ENCODE results near the gene DUSP28.

DUSP28 gene

GRCh38 chr2:240583774-240584173 lies 23.6 kb downstream of the DUSP28 start:
- Histone ChIP-seq H3K27ac (peak overlapping the region; percentile 98), H3K9me3 (ENCODE audit: severe bottlenecking) (no peaks in the 10 kb centered on the region), H3K4me3 (ENCODE audit: low read depth, low read length) (no peak overlapping the region), H3K36me3 (peaks cover 8% of the 10 kb centered on the region), H3K27me3 (ENCODE audit: insufficient read depth, low read depth, severe bottlenecking) (no peaks in the 10 kb centered on the region)
- no peak for DNase-seq
- TF ChIP-seq CTCF (IDR thresholded peaks at IDR 0.05; ENCODE audit: low read depth, low read length): no peak

GRCh38 chr2:240584486-240585031 lies 24.4 kb downstream of the DUSP28 start:
- TF ChIP-seq CTCF (IDR thresholded peaks at IDR 0.05; ENCODE audit: low read depth, low read length): no peak
- Histone ChIP-seq H3K27ac (peak overlapping the region; percentile 98), H3K36me3 (peaks cover 12% of the 10 kb centered on the region), H3K9me3 (ENCODE audit: severe bottlenecking) (no peaks in the 10 kb centered on the region), H3K27me3 (ENCODE audit: insufficient read depth, low read depth, severe bottlenecking) (no peaks in the 10 kb centered on the region), H3K4me3 (ENCODE audit: low read depth, low read length) (peak overlapping the region; percentile 89; the same call in 1 of the 2 replicates)
- peak; percentile 75 for DNase-seq

- peak overlapping the region; percentile 98 for H3K27ac ChIP-seq
Measured at GRCh38 chr2:240585101-240585500, 24.9 kb downstream of the DUSP28 start.

GRCh38 chr2:240585681-240586197 lies 25.6 kb downstream of the DUSP28 start:
- DNase-seq: no peak
- Histone ChIP-seq H3K27ac (peak overlapping the region; percentile 98), H3K9me3 (ENCODE audit: severe bottlenecking) (no peaks in the 10 kb centered on the region), H3K36me3 (peaks cover 19% of the 10 kb centered on the region), H3K27me3 (ENCODE audit: insufficient read depth, low read depth, severe bottlenecking) (no peaks in the 10 kb centered on the region), H3K4me3 (ENCODE audit: low read depth, low read length) (peak overlapping the region; percentile 89)
- no peak for TF ChIP-seq CTCF (IDR thresholded peaks at IDR 0.05; ENCODE audit: low read depth, low read length)

More at GRCh38 chr2:240585101-240585500, 24.9 kb downstream of the DUSP28 start:
- Histone ChIP-seq H3K36me3 (peaks cover 16% of the 10 kb centered on the region), H3K9me3 (ENCODE audit: severe bottlenecking) (no peaks in the 10 kb centered on the region), H3K27me3 (ENCODE audit: insufficient read depth, low read depth, severe bottlenecking) (no peaks in the 10 kb centered on the region), H3K4me3 (ENCODE audit: low read depth, low read length) (peak overlapping the region; percentile 89)
- no peak for TF ChIP-seq CTCF (IDR thresholded peaks at IDR 0.05; ENCODE audit: low read depth, low read length)
- no peak for DNase-seq

GRCh38 chr2:240586198-240586918 lies 26.2 kb downstream of the DUSP28 start, which contains the start of gene CAPN10:
TSS of gene CAPN10 (plus strand) at chr2:240586734. CDS start at chr2:240586912, 178 bp downstream.
- Histone ChIP-seq H3K27me3 (ENCODE audit: insufficient read depth, low read depth, severe bottlenecking) (no peaks in the 10 kb centered on the region), H3K27ac (peak within 1 kb of the TSS; percentile 98), H3K36me3 (peaks cover 21% of the 10 kb centered on the region), H3K4me3 (ENCODE audit: low read depth, low read length) (peak within 1 kb of the TSS; percentile 89), H3K9me3 (ENCODE audit: severe bottlenecking) (no peaks in the 10 kb centered on the region)
- no peak for TF ChIP-seq CTCF (IDR thresholded peaks at IDR 0.05; ENCODE audit: low read depth, low read length)
- DNase-seq: peak; percentile 98
